CD4-positive, alpha-beta T cell treated with Interleukin-10 for 1 hour (primary cell): ENCODE results near the gene ASB16.

ENCODE experiments used
- DNase-seq: peaks from one replicate; pipeline ENCODE4 v3.0.0-alpha.2; 2020

Gene ASB16

DNA sequence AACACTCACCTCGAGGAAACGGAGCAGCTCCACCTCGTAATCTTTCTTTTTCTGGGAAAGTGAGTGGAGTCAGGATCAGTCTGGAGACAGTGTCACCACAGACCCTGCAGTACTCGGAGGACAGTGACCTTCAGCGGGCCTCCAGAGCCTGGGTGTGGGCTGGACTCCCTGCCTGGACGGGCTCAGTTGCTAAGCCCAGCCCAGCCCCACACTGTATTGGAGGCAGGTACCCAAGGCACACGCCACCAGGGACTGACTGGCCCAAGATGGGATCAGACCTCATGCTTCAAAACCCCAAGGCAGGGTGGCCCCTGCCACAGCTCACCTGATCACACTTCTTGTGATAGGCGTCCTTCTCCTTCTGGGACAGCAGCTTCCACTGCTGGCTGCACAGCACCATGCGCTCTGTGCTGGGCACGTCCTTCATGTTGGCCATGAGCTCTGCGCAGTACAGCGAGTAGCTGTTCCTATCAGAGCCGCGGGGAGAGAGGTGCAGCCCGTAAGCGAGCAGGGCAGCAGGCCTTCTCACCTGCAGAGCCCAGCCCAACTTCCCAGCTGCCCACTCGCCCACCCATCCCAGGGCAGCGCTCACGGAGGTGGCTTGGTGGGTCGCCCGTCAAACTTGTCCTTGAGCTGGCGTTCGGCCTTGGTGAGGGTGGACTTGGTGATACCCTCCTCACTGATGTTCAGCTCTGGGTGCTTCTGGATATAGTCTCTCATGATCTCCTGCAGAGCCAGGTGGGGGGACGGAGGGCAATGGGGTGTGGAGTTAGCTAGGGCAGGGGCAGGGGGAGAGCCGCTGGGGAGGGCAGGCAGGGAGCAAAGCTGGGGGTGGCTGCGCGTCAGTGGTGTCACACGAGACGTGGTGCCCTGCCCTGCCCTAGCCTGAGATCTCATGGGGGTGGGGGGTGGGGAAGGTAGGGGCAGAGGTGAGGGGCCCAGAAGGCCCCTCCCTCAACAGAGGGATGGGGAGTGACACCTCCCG is 41.1 kb downstream of the ASB16 start:
- no peak for DNase-seq

DNA sequence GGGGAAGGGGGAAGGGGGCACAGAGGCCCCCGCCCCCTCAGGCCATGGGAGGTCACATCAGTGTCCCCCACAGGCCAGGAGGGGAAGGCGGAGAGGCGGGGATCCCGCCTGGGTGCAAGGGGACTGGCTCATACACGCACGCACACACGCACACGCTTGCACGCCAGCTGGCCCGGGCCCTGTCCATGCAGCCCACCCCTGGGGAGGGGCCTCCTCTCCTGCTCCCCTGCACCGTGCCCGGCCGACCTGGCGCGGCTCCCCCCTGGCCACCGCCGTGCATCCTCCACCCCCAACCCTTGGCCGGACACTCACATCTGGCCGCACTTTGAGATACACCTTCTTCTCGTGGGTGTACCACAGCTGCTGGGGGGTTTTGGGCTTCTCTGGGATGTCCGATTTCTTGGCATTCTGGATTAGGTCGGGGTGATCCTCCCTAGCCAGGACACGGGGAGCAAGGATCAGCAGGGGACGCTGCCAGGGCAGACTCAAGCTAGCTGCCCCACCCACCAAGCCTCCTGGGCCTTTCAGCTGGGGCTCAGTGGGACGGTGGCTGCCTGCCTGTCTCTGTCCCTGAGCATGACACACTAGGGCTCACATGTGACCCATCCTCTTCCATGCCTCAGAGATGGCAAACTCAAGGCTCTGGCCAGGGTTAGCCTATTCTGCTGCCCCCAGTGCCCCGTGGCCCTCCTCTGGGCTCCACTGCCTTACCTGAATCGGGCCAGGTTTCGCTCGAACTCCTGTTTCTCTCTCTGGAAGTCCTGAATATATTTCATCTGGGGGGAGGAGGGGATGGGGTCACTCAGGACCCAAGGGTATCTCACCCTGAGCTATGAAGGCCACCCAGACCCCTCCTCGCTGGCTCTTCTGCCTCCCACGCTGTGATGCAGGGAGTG is 42.3 kb downstream of the ASB16 start:
- no peak for DNase-seq

DNA sequence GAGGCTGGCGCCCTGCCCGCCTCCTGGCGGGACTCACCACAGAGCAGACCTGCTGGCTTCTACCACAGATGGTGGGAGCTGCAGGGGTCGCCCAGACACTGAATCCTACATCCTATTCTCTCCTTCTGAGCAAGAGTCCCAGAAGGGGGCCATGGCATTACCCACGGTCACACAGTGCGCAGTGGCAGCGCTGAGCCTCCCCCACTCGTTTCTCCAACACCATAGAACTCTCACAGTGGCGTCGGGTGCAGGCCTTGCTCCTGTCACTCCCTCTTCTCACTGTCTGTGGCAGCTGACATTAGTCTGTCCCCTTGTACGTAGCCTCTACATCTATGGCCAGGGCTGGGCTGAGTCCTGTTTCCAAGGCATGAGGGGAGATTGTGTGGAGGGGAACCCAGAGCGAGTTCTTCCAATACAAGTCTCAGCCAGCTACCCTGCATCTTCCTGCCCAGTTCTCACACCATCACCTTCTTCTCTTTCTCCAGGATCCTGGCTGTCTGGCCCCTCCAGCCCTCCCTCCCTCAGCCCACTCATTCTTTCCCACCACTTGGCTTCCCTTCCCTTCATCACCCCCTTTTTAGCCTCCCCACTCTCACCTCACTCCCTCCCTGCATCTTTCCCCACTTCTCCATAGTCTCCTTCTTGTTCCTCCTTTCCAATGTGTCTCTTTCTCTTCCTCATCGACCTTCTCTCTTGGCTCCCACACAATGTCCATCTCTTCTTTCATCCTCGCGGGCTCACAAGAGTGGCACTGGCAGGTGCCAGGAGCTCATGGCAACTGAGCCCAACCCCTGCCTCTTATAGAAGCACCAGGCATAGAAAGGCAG is 43.1 kb downstream of the ASB16 start:
- DNase-seq: no peak

DNA sequence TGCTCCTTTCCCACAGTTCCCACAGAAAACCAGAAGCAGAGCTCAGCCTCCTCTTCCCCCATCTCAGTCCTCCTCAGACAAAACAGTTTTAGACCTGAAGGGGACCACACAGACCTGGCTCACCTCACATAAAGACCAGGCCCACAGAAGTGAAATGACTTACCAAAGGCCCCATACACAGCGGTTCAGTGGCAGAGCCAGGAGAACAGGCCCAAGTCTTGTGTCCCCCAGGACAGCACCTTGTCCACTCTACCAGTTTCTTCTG is 43.7 kb downstream of the ASB16 start:
- DNase-seq: no peak

DNA sequence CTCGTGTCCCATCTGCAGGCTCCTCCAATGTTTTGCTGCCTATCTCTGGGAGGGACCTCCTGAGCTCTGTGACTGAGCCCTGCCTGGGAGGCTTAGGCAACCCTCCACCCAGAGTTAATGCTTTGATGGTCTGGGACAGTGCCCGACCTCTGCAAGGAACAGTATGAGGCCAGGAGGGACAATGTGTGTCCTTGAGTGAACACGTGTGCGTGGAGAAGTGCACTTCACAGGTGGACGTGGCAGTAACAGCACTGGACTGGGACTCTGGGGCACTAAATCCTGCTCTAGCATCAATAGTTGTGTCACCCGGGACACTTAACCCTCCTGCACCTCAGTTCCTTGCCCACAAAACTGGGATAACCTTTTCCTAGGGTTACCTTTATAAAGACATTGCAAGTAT is 44.4 kb downstream of the ASB16 start:
- no peak for DNase-seq

DNA sequence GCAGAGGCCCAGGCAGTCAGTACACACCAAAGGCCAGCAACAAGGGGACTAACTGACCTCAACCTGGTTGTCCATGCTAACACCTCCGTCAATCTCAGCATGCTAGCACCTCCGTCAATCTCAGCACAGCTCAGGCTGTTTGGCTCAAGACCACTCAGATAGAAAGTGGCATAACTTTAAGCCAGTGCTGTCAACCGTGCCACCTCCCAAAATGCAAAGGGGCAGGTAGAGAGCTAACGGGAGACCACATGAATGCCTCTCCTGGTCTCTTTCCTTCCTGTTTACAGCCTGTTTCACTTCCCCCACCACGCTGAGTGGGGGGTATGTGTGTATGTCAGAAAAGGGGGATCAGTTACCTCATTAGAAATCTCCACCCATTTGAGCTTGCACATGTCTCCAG is 45.7 kb downstream of the ASB16 start:
- DNase-seq: peak; percentile 54

DNA sequence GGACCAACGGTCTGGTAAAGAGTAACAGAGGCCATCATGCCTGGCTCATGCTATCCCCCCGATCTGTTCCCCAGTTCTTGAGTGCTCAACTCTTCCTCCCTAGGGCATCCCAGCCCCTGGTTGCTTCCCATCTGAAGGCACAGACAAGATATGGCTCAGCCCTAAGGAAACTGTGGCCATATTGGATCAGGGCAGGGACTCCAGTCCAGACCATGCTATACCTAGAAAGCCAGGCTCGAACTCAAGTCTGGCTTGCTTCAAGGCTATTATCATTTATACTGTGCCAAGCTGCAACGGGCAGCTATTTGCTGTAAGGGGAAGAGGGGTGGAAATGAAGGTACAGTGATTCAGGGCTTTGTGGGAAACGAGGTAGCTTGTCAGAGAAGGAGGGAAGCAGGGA is 46.2 kb downstream of the ASB16 start:
- no peak for DNase-seq

DNA sequence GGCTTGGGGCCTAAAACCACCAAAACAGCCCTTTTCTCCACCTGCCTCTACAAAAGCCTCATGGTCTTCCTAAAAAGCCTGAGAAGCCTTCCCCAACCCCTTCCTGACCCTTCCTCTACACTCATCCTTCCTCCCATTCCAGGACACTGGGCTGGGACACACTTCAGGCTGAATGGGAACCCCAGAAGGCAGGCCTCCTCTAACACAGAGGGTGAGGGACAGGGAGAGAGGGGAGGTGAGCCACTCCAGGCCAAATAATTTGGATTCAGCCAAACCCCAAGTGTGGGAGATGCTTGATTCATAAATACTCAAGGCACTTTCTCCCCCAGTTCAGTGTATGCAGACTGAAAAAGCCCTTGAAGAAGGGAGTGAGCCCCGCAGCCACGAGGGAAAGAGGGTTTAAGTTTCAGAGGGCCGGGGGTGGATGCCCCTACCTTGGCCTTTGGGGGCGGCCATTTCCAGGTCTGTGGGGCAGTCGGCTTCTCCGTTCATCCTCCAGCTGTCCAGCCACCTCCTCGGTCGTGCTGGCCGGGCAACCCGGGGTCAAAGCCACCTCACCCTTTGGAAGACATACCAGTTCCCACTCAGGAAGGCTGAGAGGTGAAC is 47.3 kb downstream of the ASB16 start:
- DNase-seq: no peak

DNA sequence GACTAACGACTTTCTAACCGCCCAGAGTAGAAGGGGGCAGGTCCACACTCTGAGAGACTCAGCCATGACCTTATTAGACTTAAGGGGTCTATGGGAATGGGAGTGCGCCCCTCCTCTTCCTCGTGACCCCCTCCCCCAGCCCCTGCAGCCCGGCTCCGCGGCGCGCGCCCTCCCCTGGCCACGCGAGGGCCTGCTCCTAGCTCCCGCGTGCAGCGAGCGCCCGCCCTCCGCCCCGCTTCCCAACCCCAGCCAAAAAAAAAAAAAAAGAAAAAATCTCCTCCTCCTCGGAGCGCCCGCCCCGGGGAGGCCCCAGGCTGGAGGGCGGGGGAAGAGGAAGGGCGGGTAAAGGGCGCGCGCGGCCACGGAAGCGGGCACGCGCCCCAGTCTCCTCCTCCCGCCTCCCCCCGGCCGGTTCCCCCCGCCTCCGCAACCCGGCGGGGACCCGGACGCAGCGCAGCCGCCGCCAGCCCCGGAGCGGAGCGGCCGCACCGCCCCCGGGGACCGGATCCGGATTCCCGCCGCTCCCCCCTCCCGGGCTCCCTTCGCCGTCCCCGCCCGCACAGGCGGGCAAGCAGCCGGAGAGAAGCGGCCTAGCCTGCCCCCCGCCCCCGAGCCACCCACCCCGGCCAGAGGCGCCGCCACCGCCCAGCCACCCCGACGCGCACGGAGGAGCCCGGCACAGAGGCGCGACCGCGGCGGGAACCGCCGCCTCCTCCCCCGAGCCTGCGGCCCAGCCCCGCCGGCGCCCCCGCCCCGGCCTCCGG is 48.0 kb downstream of the ASB16 start:
- DNase-seq: peak; percentile 92

DNA sequence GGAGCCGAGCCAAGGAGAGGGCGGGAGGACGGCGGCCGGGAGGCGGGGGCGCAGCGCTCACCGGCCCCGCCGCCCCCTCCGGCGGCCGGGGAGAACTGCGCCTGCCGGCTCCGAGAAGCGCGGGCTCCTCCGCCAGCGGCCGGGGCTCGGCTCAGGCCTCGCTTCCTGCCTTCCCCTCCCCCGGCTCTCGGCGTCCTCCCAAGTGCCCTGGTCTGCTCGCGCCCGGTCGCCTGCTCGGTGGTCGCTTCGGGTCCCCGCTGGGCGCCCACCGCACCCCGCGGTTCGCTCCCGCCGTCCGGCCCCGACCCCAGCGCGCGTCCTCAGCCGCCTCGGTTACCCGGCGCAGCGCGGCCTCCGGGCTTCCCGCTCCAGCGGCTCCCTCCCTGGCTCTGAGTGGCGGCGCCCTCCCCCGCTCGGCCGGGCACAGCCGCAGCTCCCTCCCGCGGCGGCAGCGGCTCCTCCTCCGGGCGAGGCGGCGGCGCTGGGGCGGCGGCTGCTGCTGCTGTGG is 48.7 kb downstream of the ASB16 start:
- DNase-seq: peak; percentile 73

DNA sequence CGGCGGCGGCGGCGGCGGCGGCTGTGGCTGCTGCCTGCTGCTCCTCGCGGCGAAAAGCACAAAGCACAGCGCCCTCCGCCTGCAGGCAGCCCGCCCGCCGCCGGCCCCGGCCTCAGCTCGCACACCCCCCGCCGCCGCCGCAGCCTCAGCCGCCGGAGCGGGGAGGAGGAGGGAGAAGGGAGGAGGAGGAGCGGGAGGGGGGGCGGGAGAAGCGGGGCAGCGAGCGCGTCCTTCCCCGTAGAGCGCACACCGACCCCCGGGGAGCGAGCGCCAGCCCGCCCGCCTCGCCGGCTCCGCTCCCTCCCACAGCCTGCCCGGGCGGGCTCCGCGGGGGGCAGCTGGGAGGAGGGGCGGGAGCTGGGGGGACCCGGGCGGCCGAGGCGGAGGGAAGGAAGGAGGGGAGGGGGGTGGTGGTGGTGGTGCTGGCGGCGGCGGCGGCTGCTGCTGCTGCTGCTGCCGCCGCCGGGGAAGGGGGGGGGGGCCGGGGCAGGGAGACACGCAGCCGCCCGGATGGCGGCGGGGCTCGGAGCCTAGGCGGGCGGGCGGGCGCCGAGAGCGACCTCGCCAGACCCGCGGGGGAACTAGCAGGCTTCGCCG is 49.2 kb downstream of the ASB16 start, which contains the start of gene UBTF:
UBTF (minus strand) TSS at position 60 of the 597 bp plus-strand sequence. CDS start 1,446 bp downstream, outside the sequence.
- DNase-seq: peak; percentile 83

DNA sequence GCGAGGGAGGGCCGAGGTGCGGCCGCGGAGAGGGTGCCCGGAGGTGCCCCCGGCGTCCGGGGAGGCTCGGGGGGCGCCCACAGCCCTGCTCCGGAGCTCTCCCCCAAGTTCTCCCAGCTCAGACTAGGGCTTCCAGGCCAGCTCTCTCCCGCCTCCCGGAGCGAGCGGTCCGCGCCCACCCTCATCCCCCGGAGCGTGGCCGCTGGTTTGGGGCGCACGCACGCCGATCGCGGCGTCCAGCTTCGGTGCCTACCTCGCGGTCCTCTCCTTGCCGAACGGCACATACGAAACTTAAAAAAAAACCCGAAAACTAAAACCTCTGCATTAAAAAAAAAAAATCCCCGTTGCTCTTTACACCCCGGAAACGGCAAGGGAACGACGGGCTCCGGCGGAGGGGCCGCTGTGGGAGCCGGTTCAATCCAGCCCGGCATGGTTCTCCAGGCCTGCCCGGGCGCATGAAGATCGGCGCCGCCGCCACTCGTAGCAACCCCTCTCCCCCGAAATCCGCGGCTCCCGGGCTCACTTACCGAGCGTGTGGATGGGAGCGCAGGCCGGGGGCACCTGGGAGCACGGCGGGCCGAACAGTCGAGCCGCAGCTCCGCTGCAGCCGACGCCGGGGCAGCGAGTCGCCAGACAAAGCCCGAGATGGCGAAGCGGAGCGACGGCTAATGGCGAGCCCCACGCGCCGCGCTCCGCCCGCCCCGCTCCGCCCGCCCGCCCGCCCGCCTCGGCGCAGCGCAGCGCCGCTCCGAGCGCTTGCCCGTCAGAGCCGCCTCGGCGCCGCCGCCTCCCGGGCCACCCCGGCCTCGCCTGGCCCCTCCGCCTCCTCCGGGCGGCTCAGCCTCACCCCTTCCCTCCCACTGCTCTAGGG is 49.9 kb downstream of the ASB16 start:
- DNase-seq: peak; percentile 57

DNA sequence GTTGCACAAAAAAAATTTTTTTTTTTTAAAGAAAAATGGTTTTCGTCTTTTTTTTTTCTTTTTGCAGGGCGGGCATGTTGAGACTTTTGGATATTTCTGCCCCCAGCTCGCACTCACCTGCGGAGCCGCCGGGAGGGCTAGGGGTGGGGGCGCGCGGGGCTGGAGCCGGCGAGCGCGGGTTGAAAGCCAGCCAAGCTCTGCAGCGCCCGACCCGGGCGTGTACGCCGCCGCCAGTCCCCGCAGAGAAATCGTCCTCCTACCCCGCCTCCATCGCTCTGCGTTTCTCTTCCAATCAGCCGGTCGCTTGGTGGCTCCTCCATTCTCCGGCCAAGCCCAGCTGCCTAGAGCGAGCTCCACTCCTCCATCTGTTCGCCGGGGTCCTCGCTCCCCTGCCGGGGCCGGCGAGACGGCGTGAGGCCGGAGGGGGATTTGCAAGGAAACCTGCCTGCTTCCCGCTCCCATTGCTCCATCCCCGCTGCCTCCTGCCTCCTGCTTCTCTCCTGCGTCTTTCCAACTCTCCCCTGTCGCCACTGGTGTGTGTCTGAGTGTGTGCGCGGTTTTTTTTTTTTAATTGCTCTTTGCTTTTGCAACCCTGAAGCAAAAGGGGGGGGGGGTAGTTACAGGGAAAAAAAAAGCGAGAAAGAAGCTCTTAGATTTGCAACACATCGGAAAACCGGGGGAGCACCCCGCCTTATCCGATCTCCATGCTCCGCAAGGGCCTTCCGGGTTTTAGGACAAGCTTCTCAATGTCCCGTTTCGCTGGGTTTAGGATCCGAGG is 50.8 kb downstream of the ASB16 start:
- DNase-seq: peak; percentile 65

DNA sequence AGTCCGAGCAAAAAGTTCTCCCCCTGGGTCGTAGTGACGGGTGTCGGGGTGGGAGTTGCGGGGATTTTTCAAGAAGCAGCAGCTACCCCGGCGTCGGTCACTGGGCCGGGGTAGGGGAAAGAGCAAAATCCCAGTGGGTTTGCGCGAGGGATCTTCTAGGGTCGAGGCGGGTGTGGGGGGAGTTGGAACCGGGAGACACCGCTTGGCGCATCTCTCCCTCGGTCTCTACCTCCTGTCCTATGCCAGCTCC is 51.3 kb downstream of the ASB16 start:
- DNase-seq: no peak

DNA sequence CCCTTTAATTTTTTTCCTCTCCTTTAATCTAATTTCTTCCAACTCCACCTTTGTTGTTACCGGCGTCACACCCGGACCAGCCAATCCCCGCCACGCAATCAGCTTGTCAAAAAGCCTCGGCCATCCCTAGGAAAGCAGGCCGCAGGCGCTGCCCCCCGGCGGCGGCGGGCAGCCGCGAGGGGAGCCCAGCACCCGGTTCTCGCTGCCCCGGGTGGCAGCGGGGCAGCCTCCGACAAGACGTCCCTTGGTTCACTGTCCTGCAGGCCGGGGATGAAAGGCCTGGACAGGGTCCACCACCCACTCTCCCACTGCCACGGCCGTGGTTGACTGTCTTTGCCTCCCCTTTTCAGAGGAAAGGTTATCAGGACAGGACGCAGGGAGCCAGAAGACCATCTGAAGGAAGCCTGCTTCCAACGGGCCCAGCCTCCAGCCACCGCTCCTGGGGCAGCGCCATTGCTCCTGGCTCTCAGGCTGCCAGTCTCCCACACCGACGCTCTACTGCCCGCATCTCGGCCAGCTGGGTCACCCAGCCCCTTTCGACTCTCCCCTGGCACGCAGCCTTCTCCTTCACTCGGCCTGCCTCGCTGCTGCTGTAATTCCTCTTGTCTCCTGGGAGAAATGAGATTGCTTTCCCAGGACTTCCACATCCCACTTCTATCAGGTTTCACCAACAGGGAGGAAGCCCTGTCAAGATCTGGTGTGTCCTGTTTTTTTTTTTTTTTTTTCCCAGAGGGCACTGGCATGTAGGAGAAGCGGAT is 51.8 kb downstream of the ASB16 start:
- peak; percentile 66 for DNase-seq

DNA sequence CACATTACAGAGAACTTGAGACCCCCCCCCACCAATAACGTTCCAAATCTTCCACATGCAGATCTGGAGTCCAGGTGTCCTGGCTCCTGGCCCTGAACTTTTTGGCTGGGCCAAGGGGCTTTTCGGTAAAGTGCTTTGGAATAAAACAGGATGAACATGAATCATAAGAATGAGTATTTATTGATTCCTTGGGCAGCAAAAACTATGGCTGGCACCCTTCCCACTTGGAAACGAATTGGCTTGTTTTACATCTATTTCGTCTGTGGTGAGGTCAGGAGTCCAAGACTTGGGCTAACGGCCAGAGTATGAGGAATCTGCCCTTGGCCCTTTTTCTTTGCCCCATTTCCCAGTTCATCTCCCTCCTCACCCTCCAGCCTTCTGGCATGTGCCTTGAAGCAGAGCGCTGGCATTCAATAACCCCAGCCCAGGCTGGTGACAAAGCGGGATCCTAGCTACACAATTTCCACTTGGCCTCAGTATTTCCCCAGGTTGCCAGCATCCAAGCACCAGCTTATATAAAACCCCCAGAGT is 53.1 kb downstream of the ASB16 start:
- DNase-seq: no peak
